ENCODE results near the gene ELF4. TPM values are rescaled to one million over a fixed set of nuclear protein-coding genes. Genes with fewer than 3 reads are reported as not detected.

The ELF4 gene
- total RNA-seq, 1 experiment from 2014 or later = 19.2 TPM

GRCh38 chrX:130097507-130098209, 12.6 kb downstream of the ELF4 start:
- TF ChIP-seq CBX3 (IDR thresholded peaks at IDR 0.05; ENCODE audit: low read depth) = no peak
- TF ChIP-seq SRF (IDR thresholded peaks at IDR 0.05; ENCODE audit: low read depth) = no peak
- no peak for TF ChIP-seq SP1 (IDR thresholded peaks at IDR 0.05; ENCODE audit: low read depth)
- no peak for TF ChIP-seq FOSL1 (IDR thresholded peaks at IDR 0.05; ENCODE audit: low read depth)
- TF ChIP-seq TCF7L2 (IDR thresholded peaks at IDR 0.05; ENCODE audit: borderline replicate concordance, extremely low read depth, insufficient read depth, insufficient read length) = no peak
- DNase-seq (ENCODE audit: low read depth, low spot score) = no peak
- Histone ChIP-seq H3K4me1 (ENCODE audit: control insufficient read depth in 1 of 2, insufficient read depth in 2 of 2, low read length in 2 of 2) (peaks cover 0 to 6% of the 10 kb centered on the region in 2 experiments; a peak in 1 of 4 replicates), H3K36me3 (ENCODE audit: control insufficient read depth in 1 of 2, insufficient read depth in 2 of 2, low read length in 2 of 2) (no peaks in the 10 kb centered on the region), H2AFZ (ENCODE audit: low read depth, low read length, poor library complexity, severe bottlenecking) (no peak overlapping the region), H3K27ac (ENCODE audit: low read depth, low read length) (no peak overlapping the region), H3K4me2 (ENCODE audit: low read length) (no peak overlapping the region), H3K79me2 (ENCODE audit: insufficient read depth, low read length) (peaks cover 30% of the 10 kb centered on the region), H3K9ac (ENCODE audit: low read length) (no peak overlapping the region), H4K20me1 (ENCODE audit: insufficient read depth) (0 out of 2 replicates have a peak, but pooled peaks cover 3% of the 10 kb centered on the region), H3K27me3 (ENCODE audit: insufficient read depth, low read length) (no peaks in the 10 kb centered on the region), H3K9me3 (ENCODE audit: control insufficient read depth in 1 of 2, insufficient read depth in 1 of 2, low read depth in 1 of 2, low read length in 2 of 2) (no peaks in the 10 kb centered on the region), H3K4me3 (replicated peaks in 1 of 2; ENCODE audit: low read depth in 1 of 2, low read length in 2 of 2) (no peak overlapping the region), H3K9me2 (ENCODE audit: insufficient read depth) (no peaks in the 10 kb centered on the region)
- ChIA-PET POLR2A (no interaction called here), CTCF (interaction anchor here (1.0 kb wide), 1 partner anchor 18 kb away, joined by 3 read pairs; no protein-coding TSS in a partner anchor), RAD21 (ENCODE audit: low non-redundant PET in 1 of 2, low total read pairs in 2 of 2, uncharacterized antibody in 2 of 2, unreplicated experiment in 2 of 2) (interaction anchor here in 1 of 2 experiments (0.6 kb wide), 1 partner anchor 28 kb away, joined by 3 read pairs; no protein-coding TSS in a partner anchor)
- BruUV-seq (replicated peaks) = no TSS peak
- intact Hi-C loops (cut with micrococcal nuclease) = no loop called here
- ATAC-seq = no peak

GRCh38 chrX:130095249-130096030, 14.9 kb downstream of the ELF4 start:
- Histone ChIP-seq H3K9ac (ENCODE audit: low read length) (no peak overlapping the region), H3K79me2 (ENCODE audit: insufficient read depth, low read length) (peaks cover 12% of the 10 kb centered on the region), H3K9me2 (ENCODE audit: insufficient read depth) (no peaks in the 10 kb centered on the region), H3K27ac (ENCODE audit: low read depth, low read length) (no peak overlapping the region), H3K9me3 (ENCODE audit: control insufficient read depth in 1 of 2, insufficient read depth in 1 of 2, low read depth in 1 of 2, low read length in 2 of 2) (no peaks in the 10 kb centered on the region), H3K4me3 (replicated peaks in 1 of 2; ENCODE audit: low read depth in 1 of 2, low read length in 2 of 2) (no peak overlapping the region), H2AFZ (ENCODE audit: low read depth, low read length, poor library complexity, severe bottlenecking) (no peak overlapping the region), H3K4me1 (ENCODE audit: control insufficient read depth in 1 of 2, insufficient read depth in 2 of 2, low read length in 2 of 2) (peaks cover 0 to 20% of the 10 kb centered on the region in 2 experiments; a peak in 1 of 4 replicates), H4K20me1 (ENCODE audit: insufficient read depth) (no peaks in the 10 kb centered on the region), H3K36me3 (ENCODE audit: control insufficient read depth in 1 of 2, insufficient read depth in 2 of 2, low read length in 2 of 2) (no peaks in the 10 kb centered on the region), H3K27me3 (ENCODE audit: insufficient read depth, low read length) (no peaks in the 10 kb centered on the region), H3K4me2 (ENCODE audit: low read length) (no peak overlapping the region)
- ATAC-seq (no peak), DNase-seq (ENCODE audit: low read depth, low spot score) (no peak)
- TF ChIP-seq EGR1 (IDR thresholded peaks at IDR 0.05; ENCODE audit: low read depth) = no peak
- no peak for TF ChIP-seq ATF3 (IDR thresholded peaks at IDR 0.05)
- RAD21 ChIA-PET (ENCODE audit: low non-redundant PET in 1 of 2, low total read pairs in 2 of 2, uncharacterized antibody in 2 of 2, unreplicated experiment in 2 of 2) = no interaction called here
- POLR2A ChIA-PET = no interaction called here
- CTCF ChIA-PET = no interaction called here
- intact Hi-C loops (cut with micrococcal nuclease) = no loop called here
- BruUV-seq (replicated peaks) = no TSS peak
